Calu3 (cell line): ENCODE measurements around the gene ATP1A4. TPM values are rescaled to one million over a fixed set of nuclear protein-coding genes. Genes with fewer than 3 reads are reported as not detected.

Source experiments
- BruUV-seq: library from RNA; stranded (reverse); fragments of 400-500 nt; replicated peaks from 2 replicates; lab custom pipeline; 2021; lab: Mats Ljungman, UMichigan
- CTCF ChIA-PET: fragments of 300-600 bp; sonication (Branson Sonifier 250); formaldehyde crosslinking; loops from one replicate; lab custom pipeline; 2022; ENCODE audit warnings: antibody characterized with exemption; lab: Charles Lee
- DNase-seq: peaks from one replicate; pipeline ENCODE4 v3.0.0; 2022
- H3K27ac Mint-ChIP-seq: one replicate; pipeline ENCODE4 v1.8.0; 2022; ENCODE audit warnings: mixed read lengths; ENCODE audit not compliant: unreplicated experiment
- H3K27me3 Mint-ChIP-seq: one replicate; pipeline ENCODE4 v1.8.0; 2022; ENCODE audit warnings: mixed read lengths; ENCODE audit not compliant: unreplicated experiment
- H3K36me3 Mint-ChIP-seq: one replicate; pipeline ENCODE4 v1.8.0; 2022; ENCODE audit warnings: mild to moderate bottlenecking, moderate library complexity, mixed read lengths; ENCODE audit not compliant: insufficient read depth, unreplicated experiment
- H3K4me1 Mint-ChIP-seq: one replicate; pipeline ENCODE4 v1.8.0; 2022; ENCODE audit warnings: mild to moderate bottlenecking, low read depth, mixed read lengths; ENCODE audit not compliant: unreplicated experiment
- H3K4me3 Mint-ChIP-seq: one replicate; pipeline ENCODE4 v1.8.0; 2022; ENCODE audit warnings: mild to moderate bottlenecking, low read depth, moderate library complexity, mixed read lengths; ENCODE audit not compliant: unreplicated experiment
- H3K9me3 Mint-ChIP-seq: one replicate; pipeline ENCODE4 v1.8.0; 2022; ENCODE audit warnings: low read depth, mixed read lengths; ENCODE audit not compliant: unreplicated experiment
- intact Hi-C: fragments of 100-400 bp; cut with micrococcal nuclease; formaldehyde crosslinking; loops from one replicate; pipeline ENCODE4 v1.10.0; 2022; ENCODE audit not compliant: unreplicated experiment
- total RNA-seq: library from RNA; stranded (reverse); gene quantifications from 2 replicates; pipeline ENCODE4 v1.2.3, GENCODE V29; 2022
- TF ChIP-seq, protein P1 (sequence below): fragments of 200-600 bp; IDR thresholded peaks from one replicate; pipeline ENCODE4 v1.8.0; 2022; ENCODE audit warnings: antibody characterized with exemption; ENCODE audit not compliant: unreplicated experiment

The ATP1A4 gene
- total RNA-seq, 1 experiment from 2014 or later, result not detected

DNA sequence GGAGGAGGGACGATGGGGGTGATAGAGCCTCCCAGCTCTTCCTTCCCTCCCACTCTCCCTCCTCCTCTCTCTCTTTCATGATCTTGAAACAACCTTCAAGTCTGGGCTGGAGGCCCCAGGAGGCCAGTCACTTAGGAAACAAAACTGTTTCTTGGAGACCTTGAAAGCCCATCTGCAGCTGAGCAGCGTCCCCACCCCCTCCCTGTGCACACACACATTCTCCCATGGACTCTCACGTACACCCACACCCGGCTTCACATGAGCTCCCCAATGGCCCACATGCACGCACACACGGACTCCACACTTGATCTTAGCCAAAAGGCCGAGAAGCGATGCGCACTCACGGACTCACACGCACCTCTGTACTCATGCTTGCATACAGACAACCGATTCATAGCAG is 39.0 kb upstream of the ATP1A4 start:
- intact Hi-C loops, result no loop called here
- DNase-seq, result no peak
- H3K27ac Mint-ChIP-seq, result no peak overlapping the region
- BruUV-seq, result no TSS peak
- H3K9me3 Mint-ChIP-seq, result no peaks in the 10 kb centered on the region
- no peaks in the 10 kb centered on the region for H3K36me3 Mint-ChIP-seq
- H3K27me3 Mint-ChIP-seq, result peaks cover 75% of the 10 kb centered on the region
- TF ChIP-seq, protein P1, sequence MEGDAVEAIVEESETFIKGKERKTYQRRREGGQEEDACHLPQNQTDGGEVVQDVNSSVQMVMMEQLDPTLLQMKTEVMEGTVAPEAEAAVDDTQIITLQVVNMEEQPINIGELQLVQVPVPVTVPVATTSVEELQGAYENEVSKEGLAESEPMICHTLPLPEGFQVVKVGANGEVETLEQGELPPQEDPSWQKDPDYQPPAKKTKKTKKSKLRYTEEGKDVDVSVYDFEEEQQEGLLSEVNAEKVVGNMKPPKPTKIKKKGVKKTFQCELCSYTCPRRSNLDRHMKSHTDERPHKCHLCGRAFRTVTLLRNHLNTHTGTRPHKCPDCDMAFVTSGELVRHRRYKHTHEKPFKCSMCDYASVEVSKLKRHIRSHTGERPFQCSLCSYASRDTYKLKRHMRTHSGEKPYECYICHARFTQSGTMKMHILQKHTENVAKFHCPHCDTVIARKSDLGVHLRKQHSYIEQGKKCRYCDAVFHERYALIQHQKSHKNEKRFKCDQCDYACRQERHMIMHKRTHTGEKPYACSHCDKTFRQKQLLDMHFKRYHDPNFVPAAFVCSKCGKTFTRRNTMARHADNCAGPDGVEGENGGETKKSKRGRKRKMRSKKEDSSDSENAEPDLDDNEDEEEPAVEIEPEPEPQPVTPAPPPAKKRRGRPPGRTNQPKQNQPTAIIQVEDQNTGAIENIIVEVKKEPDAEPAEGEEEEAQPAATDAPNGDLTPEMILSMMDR, result no peak
- CTCF ChIA-PET, result interaction anchor here (0.5 to 0.7 kb wide), 2 partner anchors 231 to 956 kb away, joined by 4 to 8 read pairs; no protein-coding TSS in a partner anchor
- H3K4me1 Mint-ChIP-seq, result peaks cover 12% of the 10 kb centered on the region
- no peak overlapping the region for H3K4me3 Mint-ChIP-seq

DNA sequence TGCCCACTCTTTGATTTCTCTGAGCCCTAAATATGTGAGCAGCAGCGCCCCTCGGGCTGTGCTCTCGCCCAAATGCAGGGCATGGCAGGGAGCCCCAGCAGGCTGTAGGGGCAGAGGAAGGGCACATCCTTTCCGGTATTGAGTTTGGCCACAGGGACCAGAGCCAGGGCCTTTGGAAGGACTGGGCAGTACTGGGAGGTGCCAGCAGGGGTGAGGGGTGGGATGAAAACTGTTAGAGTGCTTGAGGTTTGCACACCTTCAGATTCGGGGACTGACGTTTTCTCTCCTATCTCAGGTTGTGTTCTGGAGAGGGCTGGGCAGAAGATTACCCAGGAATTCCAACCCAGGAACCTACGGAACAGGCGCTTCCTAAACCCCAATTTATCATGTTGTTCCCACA is 38.0 kb upstream of the ATP1A4 start:
- peaks cover 79% of the 10 kb centered on the region for H3K27me3 Mint-ChIP-seq
- CTCF ChIA-PET, result no interaction called here
- no peak for DNase-seq
- TF ChIP-seq, protein P1, result no peak
- H3K4me3 Mint-ChIP-seq, result no peak overlapping the region
- no peaks in the 10 kb centered on the region for H3K9me3 Mint-ChIP-seq
- H3K27ac Mint-ChIP-seq, result no peak overlapping the region
- H3K4me1 Mint-ChIP-seq, result peaks cover 12% of the 10 kb centered on the region
- H3K36me3 Mint-ChIP-seq, result no peaks in the 10 kb centered on the region
- intact Hi-C loops, result no loop called here
- BruUV-seq, result no TSS peak

DNA sequence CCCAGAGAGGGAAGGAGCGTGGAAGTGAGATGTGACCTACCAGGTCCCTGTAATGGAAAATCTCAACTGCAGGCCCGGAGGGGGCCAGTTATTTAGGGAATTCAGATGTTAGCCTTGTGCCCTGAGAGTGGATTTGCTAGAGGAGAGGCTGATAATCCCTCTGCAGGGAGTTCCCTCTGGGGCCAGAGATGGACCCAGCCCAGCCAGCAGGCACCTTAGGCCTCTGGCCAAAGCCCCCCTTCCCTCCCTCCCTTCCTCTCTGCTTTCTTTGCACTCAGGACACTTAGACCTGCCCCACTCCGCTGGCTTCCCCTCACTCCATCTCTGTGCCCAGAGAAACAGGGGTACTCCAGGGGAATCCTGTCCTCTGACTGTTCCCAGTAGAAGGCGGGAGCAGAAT is 37.3 kb upstream of the ATP1A4 start:
- no peak for DNase-seq
- intact Hi-C loops, result no loop called here
- TF ChIP-seq, protein P1, result no peak
- no TSS peak for BruUV-seq
- Mint-ChIP-seq H3K4me3 (no peak overlapping the region), H3K9me3 (no peaks in the 10 kb centered on the region), H3K4me1 (peaks cover 8% of the 10 kb centered on the region), H3K27me3 (peaks cover 79% of the 10 kb centered on the region), H3K36me3 (no peaks in the 10 kb centered on the region), H3K27ac (no peak overlapping the region)
- CTCF ChIA-PET, result no interaction called here

DNA sequence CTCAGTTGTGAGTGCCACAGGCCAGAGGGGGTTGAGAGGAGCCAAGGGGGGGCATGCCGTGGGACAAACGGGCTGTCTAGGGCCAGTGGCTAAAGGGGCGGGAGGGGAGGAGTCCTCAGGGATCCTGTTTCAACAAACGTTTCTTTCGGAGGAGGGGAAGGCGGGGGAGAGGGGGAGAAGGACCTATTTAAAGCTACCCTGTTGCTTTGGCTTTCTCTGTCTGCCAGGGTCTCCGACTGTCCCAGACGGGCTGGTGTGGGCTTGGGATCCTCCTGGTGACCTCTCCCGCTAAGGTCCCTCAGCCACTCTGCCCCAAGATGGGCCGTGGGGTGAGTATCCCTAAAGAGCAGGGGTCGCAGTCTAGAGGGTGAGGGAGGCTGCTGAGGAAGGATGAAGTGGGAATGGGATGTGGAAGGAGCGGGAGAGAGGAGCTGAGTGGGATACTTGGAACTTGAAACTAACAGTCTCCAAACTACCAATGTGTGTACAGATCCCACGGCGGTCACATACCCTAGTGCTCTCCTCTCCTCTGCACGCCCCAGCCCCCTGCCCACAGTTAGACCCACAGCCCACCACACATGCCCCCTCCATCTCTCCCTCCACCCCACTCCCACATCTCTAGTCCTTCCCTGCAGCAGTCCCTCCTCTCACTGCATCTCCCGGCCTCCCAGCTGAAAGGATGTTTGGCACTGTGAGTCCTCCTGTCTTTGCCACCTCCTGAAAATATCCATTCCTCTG is 35.7 kb upstream of the ATP1A4 start, which contains the start of gene ATP1A2:
TSS of gene ATP1A2 (plus strand) at position 215 of the 738 bp plus-strand sequence. CDS start at position 318, 103 bp downstream.
- BruUV-seq, result no TSS peak
- Mint-ChIP-seq H3K4me3 (no peak within 1 kb of the TSS), H3K36me3 (no peaks in the 10 kb centered on the region), H3K27ac (no peak within 1 kb of the TSS), H3K4me1 (no peaks in the 10 kb centered on the region), H3K9me3 (no peaks in the 10 kb centered on the region), H3K27me3 (peaks cover 87% of the 10 kb centered on the region)
- no peak for DNase-seq
- intact Hi-C loops, result no loop called here
- TF ChIP-seq, protein P1, result no peak
- CTCF ChIA-PET, result interaction anchor here (1.5 kb wide), 1 partner anchor 136 kb away, joined by 3 read pairs; no protein-coding TSS in a partner anchor
